HG03159 (cell line): Measurements from ENCODE around the gene KIAA1328.

ENCODE experiments used
- ATAC-seq: cut with Tn5 transposase; IDR thresholded peaks from one replicate; pipeline ENCODE4 v1.9.1; 2021; ENCODE audit warnings: mild to moderate bottlenecking, moderate library complexity; ENCODE audit not compliant: unreplicated experiment

The KIAA1328 gene

GRCh38 chr18:37188016-37188791 is 359.3 kb downstream of the KIAA1328 start:
- no peak for ATAC-seq

DNA sequence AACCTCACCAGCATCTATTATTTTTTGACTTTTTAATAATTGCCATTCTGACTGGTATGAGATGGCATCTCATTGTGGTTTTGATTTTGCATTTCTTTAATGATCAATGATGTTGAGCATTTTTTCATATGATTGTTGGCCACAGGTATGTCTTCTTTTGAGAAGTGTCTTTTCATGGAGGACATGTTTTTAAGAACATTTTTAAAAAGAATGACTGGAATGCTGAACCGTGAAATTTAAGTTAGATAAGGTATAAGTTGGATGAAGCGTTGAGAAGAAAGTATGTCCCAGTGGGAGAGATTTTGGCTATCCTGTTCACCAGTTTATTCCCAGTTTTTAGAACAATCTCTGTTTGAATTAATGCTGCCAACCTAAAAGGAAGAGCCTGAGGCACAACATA is 370.8 kb downstream of the KIAA1328 start:
- no peak for ATAC-seq

DNA sequence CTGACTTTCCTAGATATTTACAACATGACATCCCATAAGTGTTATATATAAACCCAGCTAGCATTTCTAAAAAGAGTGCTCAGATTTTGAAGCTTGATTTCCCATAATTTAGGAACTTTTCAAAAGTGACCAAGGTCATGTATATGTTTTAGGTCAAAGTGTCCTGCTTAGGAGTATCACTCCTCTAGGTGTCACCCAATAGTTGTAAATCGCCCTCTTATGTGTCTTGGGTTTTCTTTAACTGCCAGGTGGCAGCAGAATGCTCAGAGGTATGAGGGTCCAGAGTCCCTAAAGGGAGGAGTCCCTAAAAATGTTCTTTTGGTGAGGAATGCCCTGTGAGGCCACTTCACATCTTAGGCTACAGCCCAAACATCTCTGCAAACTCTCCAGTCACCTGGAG is 378.4 kb downstream of the KIAA1328 start:
- no peak for ATAC-seq

DNA sequence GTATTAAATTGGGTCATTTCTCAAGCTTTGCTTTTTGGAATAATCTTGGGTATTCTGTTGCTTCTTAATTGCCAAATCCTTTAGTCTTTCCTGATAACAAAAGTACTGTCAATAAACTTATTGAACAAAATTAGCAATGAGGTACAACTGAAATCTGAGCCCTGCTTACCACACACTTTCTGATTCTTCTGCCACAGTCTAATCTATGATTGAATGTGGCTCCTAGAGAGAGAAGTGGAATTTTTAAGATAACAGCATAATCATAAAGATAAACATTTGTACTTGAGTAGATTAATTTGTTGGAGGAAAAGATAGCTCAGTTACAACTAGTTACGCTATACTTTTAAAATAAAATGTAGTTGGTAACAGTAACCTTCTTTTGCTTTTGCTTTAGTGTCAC is 381.9 kb downstream of the KIAA1328 start:
- ATAC-seq: no peak

DNA sequence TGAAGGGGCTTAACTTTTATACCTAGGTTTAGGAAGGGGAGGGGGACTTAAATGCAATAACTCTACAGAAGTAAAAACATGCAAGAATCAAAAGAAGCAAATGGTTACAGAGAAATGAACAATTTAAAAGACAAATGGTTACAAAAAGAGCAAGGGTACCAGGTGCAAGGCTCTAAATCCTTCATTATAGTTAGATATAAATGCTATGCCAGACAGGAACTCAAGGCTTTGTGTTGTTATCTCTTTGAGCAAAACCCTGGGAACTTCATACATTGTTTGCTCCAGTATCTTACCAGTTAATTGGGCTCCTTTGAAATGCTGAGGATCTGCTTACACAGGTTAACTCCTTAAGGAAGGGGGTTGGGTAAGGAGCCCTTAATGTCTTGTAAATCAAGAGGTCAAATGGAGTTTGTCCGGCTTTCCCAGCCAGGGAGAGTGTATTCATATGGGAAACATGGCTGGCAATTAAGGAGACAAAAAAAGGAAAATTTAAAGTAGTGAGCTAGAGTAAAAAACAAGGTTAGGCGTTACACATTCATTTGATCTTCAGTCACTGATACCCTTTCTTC is 389.2 kb downstream of the KIAA1328 start:
- ATAC-seq: no peak

DNA sequence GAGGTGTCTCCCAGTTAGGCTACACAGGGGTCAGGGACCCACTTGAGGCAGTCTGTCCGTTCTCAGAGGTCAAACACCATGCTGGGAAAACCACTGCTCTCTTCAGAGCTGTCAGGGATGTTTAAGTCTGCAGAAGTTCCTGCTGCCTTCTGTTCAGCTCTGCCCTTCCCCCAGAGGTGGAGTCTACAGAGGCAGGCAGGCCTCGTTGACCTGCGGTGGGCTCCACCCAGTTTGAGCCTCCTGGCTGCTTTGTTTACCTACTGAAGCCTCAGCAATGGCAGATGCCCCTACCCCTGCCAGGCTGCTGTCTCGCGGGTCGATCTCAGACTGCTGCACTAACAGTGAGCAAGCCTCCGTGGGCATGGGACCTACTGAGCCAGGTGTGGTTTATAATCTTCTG is 390.3 kb downstream of the KIAA1328 start:
- ATAC-seq: no peak

- no peak for ATAC-seq
Observed at GRCh38 chr18:37222354-37222998, 393.5 kb downstream of the KIAA1328 start.

GRCh38 chr18:37222999-37223378 is 394.1 kb downstream of the KIAA1328 start:
- ATAC-seq: no peak

DNA sequence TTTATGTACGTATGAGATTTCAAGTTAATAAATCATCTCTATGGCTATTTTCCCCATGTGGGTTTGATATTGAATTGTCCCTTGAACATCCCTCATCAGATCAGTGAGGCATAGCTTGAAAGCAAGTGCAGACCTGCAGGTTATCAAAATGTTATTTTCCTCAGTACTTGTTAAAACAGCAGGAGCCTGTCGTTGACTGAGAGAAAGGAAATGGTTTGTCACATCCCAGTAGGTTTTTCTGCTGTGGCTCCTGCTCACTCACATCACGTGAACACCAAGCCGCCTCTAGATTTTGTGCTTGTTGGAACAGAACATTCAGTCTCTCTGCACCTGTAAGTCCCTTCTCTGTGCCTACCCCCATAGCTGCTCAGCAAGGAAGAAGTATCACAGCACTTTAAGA is 396.4 kb downstream of the KIAA1328 start:
- no peak for ATAC-seq

GRCh38 chr18:37230768-37231167 is 401.8 kb downstream of the KIAA1328 start:
- no peak for ATAC-seq

DNA sequence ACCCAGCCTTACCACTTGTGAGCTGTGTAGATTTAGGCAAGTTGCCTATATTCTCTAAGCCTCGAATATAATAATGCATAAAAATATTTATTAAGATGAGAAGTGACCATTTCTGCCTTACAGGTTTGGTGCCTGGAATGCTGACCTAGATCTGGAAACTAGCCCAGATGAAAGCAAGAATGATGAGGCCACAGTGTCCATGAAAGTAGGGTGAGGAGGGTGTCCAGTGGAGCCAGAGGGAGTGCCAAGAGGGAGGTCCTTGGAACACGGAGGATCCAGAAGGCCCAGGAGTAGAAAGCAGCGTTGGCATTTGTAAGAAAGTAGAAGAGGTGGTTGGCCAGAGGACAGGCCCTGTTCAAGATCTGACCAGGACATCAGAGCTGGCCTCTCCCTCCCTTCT is 402.3 kb downstream of the KIAA1328 start:
- no peak for ATAC-seq

DNA sequence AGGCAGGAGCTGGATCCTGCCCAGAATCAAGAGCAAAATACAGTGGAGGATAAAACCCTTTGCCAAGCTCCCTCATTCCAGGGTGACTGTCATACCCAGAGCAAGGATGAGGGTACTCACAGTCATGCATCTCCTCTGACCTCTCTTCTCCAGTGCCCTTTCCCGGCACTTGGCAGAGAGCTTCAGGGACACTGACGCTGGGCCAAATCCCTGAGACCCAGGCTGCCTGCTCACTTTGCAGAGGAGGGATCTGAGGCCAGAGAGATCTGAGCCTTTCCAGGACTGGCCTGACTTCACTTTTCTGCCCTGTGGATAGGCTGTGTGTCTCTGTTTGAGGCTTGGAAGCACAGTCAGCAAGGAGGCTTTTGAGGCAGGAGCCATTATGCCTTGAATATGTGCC is 406.7 kb downstream of the KIAA1328 start:
- ATAC-seq: no peak

DNA sequence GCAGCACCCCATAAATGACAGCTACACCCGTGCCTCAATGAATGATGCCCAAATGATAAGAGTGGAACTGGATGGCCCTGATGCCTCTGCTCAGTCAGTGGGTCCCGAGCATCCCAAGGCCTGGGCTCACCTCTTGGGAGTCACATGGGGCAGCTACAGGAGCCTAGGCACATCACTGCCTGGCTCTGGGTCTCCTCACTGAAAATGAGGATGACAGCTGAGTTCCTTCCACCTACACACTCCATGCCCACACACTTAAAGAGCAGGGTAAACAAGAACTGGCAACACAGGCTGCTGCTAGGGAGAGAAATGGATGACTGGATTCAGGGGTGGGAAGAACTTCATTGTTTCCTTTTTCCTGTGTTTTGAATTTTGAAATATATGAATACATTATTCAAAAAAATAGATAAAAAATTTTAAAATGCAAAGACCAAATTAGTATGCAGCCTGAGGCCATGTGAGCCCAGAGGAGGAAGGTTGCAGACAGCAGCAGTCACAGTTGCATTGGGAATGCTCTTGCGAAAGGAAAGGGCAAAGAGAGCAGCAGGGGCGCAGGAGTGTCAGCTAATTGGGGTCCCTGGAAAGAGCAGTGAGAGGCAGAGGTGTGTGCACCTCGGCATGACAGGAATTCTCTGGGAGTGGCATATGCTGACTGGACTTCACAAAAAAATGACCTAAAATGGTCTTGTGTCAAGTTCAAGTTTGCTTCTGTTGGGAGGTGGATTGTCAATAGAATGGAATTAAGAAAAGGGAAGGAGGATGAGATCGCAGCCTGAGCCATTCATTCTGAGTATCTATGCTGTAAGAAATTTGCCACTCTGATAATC is 409.6 kb downstream of the KIAA1328 start:
- ATAC-seq: no peak

DNA sequence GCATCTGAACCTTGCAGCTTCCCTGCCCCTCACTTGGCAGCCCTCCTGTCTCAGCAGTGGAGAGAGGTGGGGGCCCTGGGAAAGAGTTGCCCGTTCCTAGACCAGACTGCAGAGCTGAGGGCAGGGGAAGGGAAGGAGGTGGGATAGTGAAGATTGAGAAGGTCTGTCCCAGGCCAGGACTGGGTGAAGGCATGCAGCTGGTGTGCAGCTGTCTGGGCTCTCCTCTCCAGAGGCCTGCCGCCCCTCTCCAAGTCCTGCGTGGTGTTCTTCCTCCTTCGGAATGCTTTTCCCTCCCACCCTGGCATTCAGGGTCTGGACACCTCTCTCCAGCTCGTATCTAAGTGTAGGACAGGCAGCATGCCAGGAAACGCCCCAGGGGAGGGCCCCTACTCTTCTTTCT is 413.2 kb downstream of the KIAA1328 start:
- ATAC-seq: no peak

- ATAC-seq: no peak
Observed at GRCh38 chr18:37242826-37243560, 414.1 kb downstream of the KIAA1328 start.

GRCh38 chr18:37243741-37244140 is 414.8 kb downstream of the KIAA1328 start:
- ATAC-seq: no peak

DNA sequence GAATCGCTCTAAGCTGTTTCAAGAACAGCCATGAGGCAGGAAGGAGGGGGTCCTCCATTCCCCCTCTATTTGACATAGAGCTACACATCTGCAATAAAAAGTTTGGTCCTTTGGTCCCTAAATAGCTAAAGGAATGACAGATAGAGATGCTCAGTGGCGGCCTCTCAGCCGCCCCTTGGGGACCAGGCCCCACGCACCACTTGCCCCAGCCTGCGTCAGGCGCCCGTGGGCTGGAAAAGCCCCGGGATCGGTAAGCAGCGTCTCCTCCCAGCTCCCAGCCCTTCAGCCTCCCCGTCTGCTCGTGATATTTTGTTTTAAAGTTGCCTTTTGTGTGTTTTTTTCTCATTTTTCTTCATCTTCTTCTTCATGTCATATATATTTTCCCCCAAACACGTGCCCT is 415.7 kb downstream of the KIAA1328 start:
- no peak for ATAC-seq

DNA sequence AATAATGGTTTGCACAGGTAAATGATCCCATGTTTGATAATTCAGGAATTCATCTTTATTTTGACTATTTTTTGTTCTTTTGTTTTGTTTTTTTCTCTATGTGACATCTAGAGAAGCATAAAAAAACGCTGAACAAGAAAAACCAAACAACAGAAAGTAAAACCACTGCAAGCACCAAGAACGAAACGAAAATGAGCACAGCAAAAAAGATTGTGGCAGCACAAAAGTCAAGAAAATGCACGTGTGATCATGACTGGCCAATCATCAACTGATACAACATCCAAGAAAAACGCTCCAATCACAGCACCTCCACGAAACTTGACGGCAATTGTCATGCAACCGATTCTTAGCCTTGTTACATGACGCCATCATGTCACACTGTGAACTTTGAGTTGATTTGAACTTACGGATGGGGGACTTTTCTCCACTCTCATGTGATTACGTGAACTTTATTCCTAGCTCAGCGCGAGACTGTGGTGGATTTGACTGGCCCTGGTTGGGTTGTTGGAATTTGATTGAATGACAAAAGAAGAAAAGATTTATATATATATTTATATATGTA is 417.9 kb downstream of the KIAA1328 start:
- no peak for ATAC-seq

DNA sequence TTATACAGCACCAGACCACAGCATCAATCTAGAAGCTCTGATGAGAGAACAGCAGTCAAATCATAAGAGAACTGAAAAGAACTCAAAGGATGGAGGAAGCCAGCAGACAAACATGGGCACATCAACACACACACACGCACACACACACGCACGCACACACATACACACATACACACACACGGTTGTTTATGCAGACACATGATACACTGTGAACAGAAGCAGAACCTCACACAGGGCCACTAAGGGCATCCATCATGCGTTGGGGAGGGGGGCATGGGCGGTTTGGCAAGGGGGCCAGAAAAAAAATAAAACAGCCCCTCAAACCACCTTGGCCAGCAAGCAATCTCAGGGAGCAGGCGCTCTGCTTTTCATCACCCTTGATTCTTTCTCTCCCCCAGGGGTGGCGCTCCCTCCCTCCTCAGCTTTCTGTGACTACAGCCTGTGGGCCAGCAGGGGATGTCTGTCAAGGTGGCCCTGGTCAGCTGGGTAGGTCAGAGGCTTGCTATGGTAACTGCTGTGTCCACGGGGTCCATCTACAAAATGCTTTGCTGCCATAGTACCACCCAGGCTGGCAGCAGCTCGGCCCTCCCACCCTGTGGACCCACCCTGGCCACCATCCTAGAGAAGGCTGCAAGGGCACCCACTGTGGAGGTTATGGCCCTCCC is 418.7 kb downstream of the KIAA1328 start:
- no peak for ATAC-seq

- ATAC-seq: no peak
Observed at GRCh38 chr18:37248281-37248680, 419.4 kb downstream of the KIAA1328 start.
